Measurements from ENCODE around the gene PPIA. TPM values are rescaled to one million over a fixed set of nuclear protein-coding genes. Genes with fewer than 3 reads are reported as not detected.

The PPIA gene
- total RNA-seq, 1 experiment from 2014 or later: 2,465 TPM

DNA sequence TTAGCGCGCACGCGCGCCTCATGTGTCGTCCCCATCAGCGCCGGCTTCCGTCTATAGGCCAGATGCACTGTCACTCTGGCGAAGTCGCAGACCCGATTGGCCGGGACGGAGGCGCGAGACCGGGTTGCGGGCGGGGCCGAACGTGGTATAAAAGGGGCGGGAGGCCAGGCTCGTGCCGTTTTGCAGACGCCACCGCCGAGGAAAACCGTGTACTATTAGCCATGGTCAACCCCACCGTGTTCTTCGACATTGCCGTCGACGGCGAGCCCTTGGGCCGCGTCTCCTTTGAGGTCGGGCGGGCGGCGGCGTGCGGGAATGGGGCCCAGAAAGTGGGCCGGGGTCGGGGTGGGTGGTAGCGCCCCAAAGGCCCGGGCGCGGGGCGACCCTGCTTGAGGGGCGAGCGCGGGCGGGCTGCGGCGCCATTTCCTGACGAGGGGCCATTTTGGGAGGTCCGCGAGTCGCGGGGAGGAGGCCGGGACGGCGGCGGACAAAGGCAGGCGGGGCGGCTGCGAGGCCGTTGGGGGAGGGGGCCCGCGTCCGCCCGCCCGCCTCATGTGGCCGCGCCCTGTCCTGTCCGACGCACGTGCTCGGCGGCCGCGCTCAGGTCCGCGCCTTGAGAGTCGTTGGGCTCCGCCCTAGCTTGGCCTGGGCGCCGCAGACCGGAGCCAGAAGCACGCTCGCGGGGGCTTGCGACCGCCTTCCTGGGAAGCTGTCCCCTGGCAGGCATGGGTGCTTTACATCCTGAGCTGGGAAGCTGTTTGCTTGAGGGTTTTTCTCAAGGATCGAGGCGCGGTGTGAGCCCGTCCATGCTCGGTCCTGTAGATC lies at the start of gene PPIA (continued):
- TF ChIP-seq, protein P1, sequence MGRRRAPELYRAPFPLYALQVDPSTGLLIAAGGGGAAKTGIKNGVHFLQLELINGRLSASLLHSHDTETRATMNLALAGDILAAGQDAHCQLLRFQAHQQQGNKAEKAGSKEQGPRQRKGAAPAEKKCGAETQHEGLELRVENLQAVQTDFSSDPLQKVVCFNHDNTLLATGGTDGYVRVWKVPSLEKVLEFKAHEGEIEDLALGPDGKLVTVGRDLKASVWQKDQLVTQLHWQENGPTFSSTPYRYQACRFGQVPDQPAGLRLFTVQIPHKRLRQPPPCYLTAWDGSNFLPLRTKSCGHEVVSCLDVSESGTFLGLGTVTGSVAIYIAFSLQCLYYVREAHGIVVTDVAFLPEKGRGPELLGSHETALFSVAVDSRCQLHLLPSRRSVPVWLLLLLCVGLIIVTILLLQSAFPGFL (CRISPR knock-in tag; IDR thresholded peaks at IDR 0.05; ENCODE audit: borderline replicate concordance): 0 out of 2 replicates have a peak, but pooled peaks have one; percentile 33
- TF ChIP-seq CREM (CRISPR knock-in tag; IDR thresholded peaks at IDR 0.05): 0 out of 2 replicates have a peak, but pooled peaks have one; percentile 14
- no peak for TF ChIP-seq MLX (CRISPR knock-in tag; IDR thresholded peaks at IDR 0.05)
- peak; percentile 38 for TF ChIP-seq USF2 (CRISPR knock-in tag; IDR thresholded peaks at IDR 0.05)
- TF ChIP-seq USF1 (CRISPR knock-in tag; IDR thresholded peaks at IDR 0.05): no peak; the same call in 1 of the 2 replicates
- no peak for TF ChIP-seq ZNF219 (CRISPR knock-in tag; IDR thresholded peaks at IDR 0.05; ENCODE audit: borderline replicate concordance)
- TF ChIP-seq CBFB (CRISPR knock-in tag; IDR thresholded peaks at IDR 0.05; ENCODE audit: low read depth): no peak
- peak; percentile 90 for TF ChIP-seq RELA (CRISPR knock-in tag; IDR thresholded peaks at IDR 0.05; ENCODE audit: borderline replicate concordance)
- TF ChIP-seq, protein P2, sequence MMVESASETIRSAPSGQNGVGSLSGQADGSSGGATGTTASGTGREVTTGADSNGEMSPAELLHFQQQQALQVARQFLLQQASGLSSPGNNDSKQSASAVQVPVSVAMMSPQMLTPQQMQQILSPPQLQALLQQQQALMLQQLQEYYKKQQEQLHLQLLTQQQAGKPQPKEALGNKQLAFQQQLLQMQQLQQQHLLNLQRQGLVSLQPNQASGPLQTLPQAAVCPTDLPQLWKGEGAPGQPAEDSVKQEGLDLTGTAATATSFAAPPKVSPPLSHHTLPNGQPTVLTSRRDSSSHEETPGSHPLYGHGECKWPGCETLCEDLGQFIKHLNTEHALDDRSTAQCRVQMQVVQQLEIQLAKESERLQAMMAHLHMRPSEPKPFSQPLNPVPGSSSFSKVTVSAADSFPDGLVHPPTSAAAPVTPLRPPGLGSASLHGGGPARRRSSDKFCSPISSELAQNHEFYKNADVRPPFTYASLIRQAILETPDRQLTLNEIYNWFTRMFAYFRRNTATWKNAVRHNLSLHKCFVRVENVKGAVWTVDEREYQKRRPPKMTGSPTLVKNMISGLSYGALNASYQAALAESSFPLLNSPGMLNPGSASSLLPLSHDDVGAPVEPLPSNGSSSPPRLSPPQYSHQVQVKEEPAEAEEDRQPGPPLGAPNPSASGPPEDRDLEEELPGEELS (CRISPR knock-in tag; IDR thresholded peaks at IDR 0.05): no peak; the same call in 1 of the 2 replicates
- TF ChIP-seq, protein P3, sequence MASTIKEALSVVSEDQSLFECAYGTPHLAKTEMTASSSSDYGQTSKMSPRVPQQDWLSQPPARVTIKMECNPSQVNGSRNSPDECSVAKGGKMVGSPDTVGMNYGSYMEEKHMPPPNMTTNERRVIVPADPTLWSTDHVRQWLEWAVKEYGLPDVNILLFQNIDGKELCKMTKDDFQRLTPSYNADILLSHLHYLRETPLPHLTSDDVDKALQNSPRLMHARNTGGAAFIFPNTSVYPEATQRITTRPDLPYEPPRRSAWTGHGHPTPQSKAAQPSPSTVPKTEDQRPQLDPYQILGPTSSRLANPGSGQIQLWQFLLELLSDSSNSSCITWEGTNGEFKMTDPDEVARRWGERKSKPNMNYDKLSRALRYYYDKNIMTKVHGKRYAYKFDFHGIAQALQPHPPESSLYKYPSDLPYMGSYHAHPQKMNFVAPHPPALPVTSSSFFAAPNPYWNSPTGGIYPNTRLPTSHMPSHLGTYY (CRISPR knock-in tag; IDR thresholded peaks at IDR 0.05): peak; percentile 93
- peak; percentile 99 for TF ChIP-seq ZNF416 (CRISPR knock-in tag; IDR thresholded peaks at IDR 0.05)
- no peak for TF ChIP-seq ZNF396 (CRISPR knock-in tag; IDR thresholded peaks at IDR 0.05; ENCODE audit: borderline replicate concordance)
- TF ChIP-seq IRF2 (CRISPR knock-in tag; IDR thresholded peaks at IDR 0.05; ENCODE audit: borderline replicate concordance, low read depth): no peak
- peak; percentile 95 for TF ChIP-seq EMX1 (CRISPR knock-in tag; IDR thresholded peaks at IDR 0.05)
- TF ChIP-seq TCF7 (CRISPR knock-in tag; IDR thresholded peaks at IDR 0.05; ENCODE audit: low read depth): no peak
- TF ChIP-seq HMGA2 (CRISPR knock-in tag; IDR thresholded peaks at IDR 0.05): no peak
- no peak for TF ChIP-seq RORB (CRISPR knock-in tag; IDR thresholded peaks at IDR 0.05)
- TF ChIP-seq CREB1 (CRISPR knock-in tag; IDR thresholded peaks at IDR 0.05): no peak; the same call in 1 of the 2 replicates
- TF ChIP-seq, protein P4, sequence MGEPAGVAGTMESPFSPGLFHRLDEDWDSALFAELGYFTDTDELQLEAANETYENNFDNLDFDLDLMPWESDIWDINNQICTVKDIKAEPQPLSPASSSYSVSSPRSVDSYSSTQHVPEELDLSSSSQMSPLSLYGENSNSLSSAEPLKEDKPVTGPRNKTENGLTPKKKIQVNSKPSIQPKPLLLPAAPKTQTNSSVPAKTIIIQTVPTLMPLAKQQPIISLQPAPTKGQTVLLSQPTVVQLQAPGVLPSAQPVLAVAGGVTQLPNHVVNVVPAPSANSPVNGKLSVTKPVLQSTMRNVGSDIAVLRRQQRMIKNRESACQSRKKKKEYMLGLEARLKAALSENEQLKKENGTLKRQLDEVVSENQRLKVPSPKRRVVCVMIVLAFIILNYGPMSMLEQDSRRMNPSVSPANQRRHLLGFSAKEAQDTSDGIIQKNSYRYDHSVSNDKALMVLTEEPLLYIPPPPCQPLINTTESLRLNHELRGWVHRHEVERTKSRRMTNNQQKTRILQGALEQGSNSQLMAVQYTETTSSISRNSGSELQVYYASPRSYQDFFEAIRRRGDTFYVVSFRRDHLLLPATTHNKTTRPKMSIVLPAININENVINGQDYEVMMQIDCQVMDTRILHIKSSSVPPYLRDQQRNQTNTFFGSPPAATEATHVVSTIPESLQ (CRISPR knock-in tag; IDR thresholded peaks at IDR 0.05): no peak
- TF ChIP-seq NFE2L1 (CRISPR knock-in tag; IDR thresholded peaks at IDR 0.05): no peak

All from WTC11 (cell line).